AG09319 (cell line): Measurements from ENCODE around the gene P2RX7.

Experiments
- DNase-seq: peaks from one replicate; pipeline ENCODE4 v3.0.0-alpha.2; 2010; ENCODE audit warnings: low read depth; ENCODE audit errors: extremely low read depth
- CTCF ChIP-seq: IDR thresholded peaks from 2 replicates; pipeline ENCODE4 v1.5.1; 2011; ENCODE audit warnings: low read depth, mild to moderate bottlenecking, inconsistent platforms, low read length, moderate library complexity

Gene P2RX7

GRCh38 chr12:121128908-121129810 lies 3.5 kb upstream of the P2RX7 start:
- no peak for DNase-seq
- no peak for TF ChIP-seq CTCF

GRCh38 chr12:121129811-121130147 lies 2.9 kb upstream of the P2RX7 start:
- no peak for DNase-seq
- TF ChIP-seq CTCF, result no peak

- TF ChIP-seq CTCF, result no peak
- DNase-seq, result no peak
Observed at GRCh38 chr12:121130866-121131373, 1.8 kb upstream of the P2RX7 start.

- DNase-seq, result no peak
- no peak for TF ChIP-seq CTCF
Observed at GRCh38 chr12:121131941-121132341, 735 bp upstream of the P2RX7 start.

- no peak for DNase-seq
- TF ChIP-seq CTCF, result no peak
Observed at GRCh38 chr12:121133838-121134237, 1.2 kb downstream of the P2RX7 start.

GRCh38 chr12:121135320-121135719 lies 2.6 kb downstream of the P2RX7 start:
- no peak for DNase-seq
- no peak for TF ChIP-seq CTCF

- DNase-seq, result no peak
- no peak for TF ChIP-seq CTCF
Observed at GRCh38 chr12:121137512-121137911, 4.8 kb downstream of the P2RX7 start.
